ENCODE data around the gene CLDN6. TPM values are rescaled to one million over a fixed set of nuclear protein-coding genes. Genes with fewer than 3 reads are reported as not detected.

CLDN6 gene
- total and polyA plus RNA-seq, 8 donors = not detected

DNA sequence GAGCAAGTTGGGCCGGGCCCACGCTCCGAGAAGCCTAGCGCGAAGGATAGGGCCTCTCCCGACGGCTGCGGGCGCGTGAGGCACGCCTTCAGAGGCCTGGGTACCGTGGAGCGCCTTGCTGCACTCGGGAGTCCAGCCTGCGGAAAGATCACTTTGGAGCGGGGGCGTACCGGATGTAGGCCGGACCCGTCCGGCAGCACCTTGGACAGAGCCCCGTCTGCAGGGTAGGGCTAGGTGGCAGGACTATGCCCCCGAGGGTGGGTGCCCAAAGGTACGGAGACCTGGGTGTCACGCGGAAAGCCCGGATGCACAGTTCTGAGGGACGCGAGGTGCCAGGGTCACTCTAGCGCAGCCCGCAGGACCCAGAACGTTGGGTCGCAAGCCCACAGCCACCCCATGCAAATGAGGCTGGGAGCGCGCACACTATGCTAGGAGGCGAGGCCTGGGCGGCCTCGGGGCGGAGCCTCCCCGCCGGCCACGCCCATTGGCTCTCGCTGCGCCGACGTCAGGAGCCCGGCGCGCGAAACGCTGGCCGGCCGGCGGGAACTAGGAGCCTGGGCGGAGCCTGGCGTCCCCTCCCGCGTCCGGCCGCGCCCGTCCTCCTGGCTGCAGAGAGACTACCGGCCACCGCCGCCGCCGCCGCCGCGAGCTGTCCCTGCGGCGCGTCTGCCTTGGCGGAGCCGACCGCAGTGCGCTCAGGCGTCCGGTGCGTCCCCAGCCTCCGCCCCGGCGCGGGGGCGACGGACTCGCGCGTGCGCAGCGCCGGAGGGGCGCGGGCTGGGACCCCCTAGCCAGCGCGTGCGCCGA is 49.0 kb downstream of the CLDN6 start, which contains the start of gene PAQR4:
TSS of gene PAQR4 (plus strand) at position 611 of the 807 bp plus-strand sequence. CDS start 327 bp downstream, outside the sequence.
- intact Hi-C loops (cut with DNase I; ENCODE audit: low total_unique reads) = no loop called here
- Histone ChIP-seq H3K9me3 (no peaks in the 10 kb centered on the region), H3K36me3 (peaks cover 0 to 10% (median 0%) of the 10 kb centered on the region in 4 donors), H3K4me1 (peaks cover 46 to 72% (median 63%) of the 10 kb centered on the region in 4 donors), H3K27me3 (peaks cover 31 to 65% (median 48%) of the 10 kb centered on the region in 3 donors), H3K4me3 (peak within 1 kb of the TSS; percentile 56 to 82 (median 70)), H3K27ac (peak within 1 kb of the TSS; percentile 49 to 87 (median 65))
- DNase-seq = peak; percentile 92 to 96
- TF ChIP-seq POLR2A (IDR thresholded peaks at IDR 0.05) = no peak
- TF ChIP-seq EP300 (IDR thresholded peaks at IDR 0.05) = no peak
- TF ChIP-seq, protein P1, sequence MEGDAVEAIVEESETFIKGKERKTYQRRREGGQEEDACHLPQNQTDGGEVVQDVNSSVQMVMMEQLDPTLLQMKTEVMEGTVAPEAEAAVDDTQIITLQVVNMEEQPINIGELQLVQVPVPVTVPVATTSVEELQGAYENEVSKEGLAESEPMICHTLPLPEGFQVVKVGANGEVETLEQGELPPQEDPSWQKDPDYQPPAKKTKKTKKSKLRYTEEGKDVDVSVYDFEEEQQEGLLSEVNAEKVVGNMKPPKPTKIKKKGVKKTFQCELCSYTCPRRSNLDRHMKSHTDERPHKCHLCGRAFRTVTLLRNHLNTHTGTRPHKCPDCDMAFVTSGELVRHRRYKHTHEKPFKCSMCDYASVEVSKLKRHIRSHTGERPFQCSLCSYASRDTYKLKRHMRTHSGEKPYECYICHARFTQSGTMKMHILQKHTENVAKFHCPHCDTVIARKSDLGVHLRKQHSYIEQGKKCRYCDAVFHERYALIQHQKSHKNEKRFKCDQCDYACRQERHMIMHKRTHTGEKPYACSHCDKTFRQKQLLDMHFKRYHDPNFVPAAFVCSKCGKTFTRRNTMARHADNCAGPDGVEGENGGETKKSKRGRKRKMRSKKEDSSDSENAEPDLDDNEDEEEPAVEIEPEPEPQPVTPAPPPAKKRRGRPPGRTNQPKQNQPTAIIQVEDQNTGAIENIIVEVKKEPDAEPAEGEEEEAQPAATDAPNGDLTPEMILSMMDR (IDR thresholded peaks at IDR 0.05) = no peak
- TF ChIP-seq POLR2AphosphoS5 (IDR thresholded peaks at IDR 0.05) = peak in 2 of 3 donors; percentile 9 to 72
- WGBS, 5 donors = 0 to 4% (median 1%) methylated on average over 22 to 98 of the region's 98 CpGs

DNA sequence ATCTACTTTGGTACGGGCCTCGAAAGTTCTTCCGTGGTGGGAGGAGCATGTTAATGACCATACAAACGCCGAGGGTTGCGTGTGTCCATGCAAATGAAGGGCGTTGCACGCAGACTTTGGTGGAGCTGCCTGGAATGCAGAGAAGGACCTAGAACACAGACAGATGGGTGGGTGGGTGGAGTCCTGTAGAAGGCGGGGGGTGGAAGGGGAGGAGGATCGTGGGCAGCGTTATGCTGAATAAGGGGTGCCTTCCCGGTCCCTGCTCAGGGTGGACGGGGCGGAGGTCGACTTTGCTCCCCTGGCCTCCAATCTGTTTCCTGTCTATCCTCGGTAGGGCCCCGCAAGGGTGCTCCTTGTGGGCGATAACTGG is 49.6 kb downstream of the CLDN6 start:
- Histone ChIP-seq H3K4me1 (peaks cover 52 to 78% (median 69%) of the 10 kb centered on the region in 4 donors), H3K36me3 (peaks cover 0 to 10% (median 0%) of the 10 kb centered on the region in 4 donors), H3K27ac (peak overlapping the region in 1 of 5 donors; percentile 87), H3K4me3 (peak overlapping the region; percentile 56 to 82 (median 70)), H3K27me3 (peaks cover 37 to 71% (median 54%) of the 10 kb centered on the region in 3 donors), H3K9me3 (no peaks in the 10 kb centered on the region)
- DNase-seq = peak in 1 of 2 donors; percentile 35
- intact Hi-C loops (cut with DNase I; ENCODE audit: low total_unique reads) = no loop called here
- WGBS, 5 donors = 7 to 18% (median 14%) methylated on average over 18 of the region's 18 CpGs
- TF ChIP-seq, protein P1 (IDR thresholded peaks at IDR 0.05) = no peak
- no peak for TF ChIP-seq POLR2A (IDR thresholded peaks at IDR 0.05)
- no peak for TF ChIP-seq EP300 (IDR thresholded peaks at IDR 0.05)
- TF ChIP-seq POLR2AphosphoS5 (IDR thresholded peaks at IDR 0.05) = no peak

DNA sequence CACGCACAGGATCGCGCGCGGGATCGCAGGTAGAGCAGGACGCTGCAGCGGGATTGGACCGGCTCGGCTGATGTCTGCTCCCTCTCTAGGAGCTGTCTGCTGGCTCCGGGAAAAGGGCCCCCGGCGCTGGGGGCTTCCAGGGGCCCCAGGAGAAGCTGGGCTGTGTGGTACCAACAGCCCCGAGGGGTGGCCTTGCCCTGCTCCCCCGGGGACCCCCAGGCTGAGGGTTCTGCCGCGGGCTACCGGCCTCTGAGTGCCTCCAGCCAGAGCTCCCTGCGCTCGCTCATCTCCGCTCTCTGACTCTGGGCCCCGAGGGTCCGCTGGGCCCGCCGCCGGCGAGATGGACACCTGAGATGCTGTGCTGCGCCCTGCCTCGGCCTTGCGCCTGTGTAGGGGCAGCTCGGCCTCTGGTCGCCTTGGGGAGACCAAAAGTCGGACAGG is 50.2 kb downstream of the CLDN6 start:
- Histone ChIP-seq H3K36me3 (peaks cover 0 to 6% (median 0%) of the 10 kb centered on the region in 4 donors), H3K4me3 (peak overlapping the region in 1 of 4 donors; percentile 46), H3K9me3 (no peaks in the 10 kb centered on the region), H3K4me1 (peaks cover 58 to 84% (median 75%) of the 10 kb centered on the region in 4 donors), H3K27me3 (peaks cover 43 to 77% (median 60%) of the 10 kb centered on the region in 3 donors), H3K27ac (no peak overlapping the region)
- TF ChIP-seq POLR2A (IDR thresholded peaks at IDR 0.05) = no peak
- TF ChIP-seq, protein P1 (IDR thresholded peaks at IDR 0.05) = no peak
- TF ChIP-seq EP300 (IDR thresholded peaks at IDR 0.05) = no peak
- intact Hi-C loops (cut with DNase I; ENCODE audit: low total_unique reads) = no loop called here
- WGBS, 5 donors = 52 to 56% (median 54%) methylated on average over 31 to 33 of the region's 33 CpGs; no CpG with 5 or more reads in 1 of the 5 donors
- peak in 1 of 2 donors; percentile 12 for DNase-seq

DNA sequence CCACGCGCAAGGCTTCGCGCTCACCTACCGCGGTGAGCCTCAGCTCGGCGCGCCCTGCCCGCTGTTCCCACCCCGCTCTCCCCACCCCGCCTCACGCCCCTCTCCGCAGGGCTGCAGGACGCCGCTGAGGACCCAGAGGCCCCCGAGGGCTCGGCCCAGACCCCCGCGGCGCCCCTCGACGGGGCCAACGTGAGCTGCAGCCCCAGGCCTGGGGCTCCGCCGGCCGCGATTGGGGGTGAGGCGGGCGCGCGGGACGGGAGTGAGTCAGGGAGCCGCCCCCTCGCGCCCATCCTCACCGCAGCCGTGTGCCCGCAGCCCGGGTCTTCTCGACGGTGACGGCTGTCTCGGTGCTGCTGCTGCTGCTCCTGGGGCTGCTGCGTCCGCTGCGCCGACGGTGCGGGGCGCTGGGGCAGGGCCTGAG is 50.8 kb downstream of the CLDN6 start:
- Histone ChIP-seq H3K27ac (no peak overlapping the region), H3K27me3 (peaks cover 45 to 83% (median 65%) of the 10 kb centered on the region in 3 donors), H3K4me1 (peaks cover 59 to 86% (median 78%) of the 10 kb centered on the region in 4 donors), H3K9me3 (no peaks in the 10 kb centered on the region), H3K36me3 (peaks cover 0 to under 1% (median 0%) of the 10 kb centered on the region in 4 donors), H3K4me3 (peak overlapping the region; percentile 7 to 46 (median 21))
- TF ChIP-seq POLR2A (IDR thresholded peaks at IDR 0.05) (no peak), EP300 (IDR thresholded peaks at IDR 0.05) (no peak), POLR2AphosphoS5 (IDR thresholded peaks at IDR 0.05) (no peak)
- TF ChIP-seq, protein P1 (IDR thresholded peaks at IDR 0.05) = no peak
- intact Hi-C loops (cut with DNase I; ENCODE audit: low total_unique reads) = no loop called here
- 9 to 20% (median 10%) methylated on average over 2 to 51 of the region's 51 CpGs; no CpG with 5 or more reads in 1 of the 5 donors for WGBS, 5 donors
- DNase-seq = no peak

Measured in stomach (tissue), 9 donors.